Right ventricle myocardium inferior (tissue), 1 donor: ENCODE data around the gene TENM4. TPM values are rescaled to one million over a fixed set of nuclear protein-coding genes. Genes with fewer than 3 reads are reported as not detected.
A peak's percentile ranks its signal among the peaks of the same experiment; 100 is the strongest.

Source experiments
- ATAC-seq: fragments of 200-7000 bp; cut with Tn5 transposase; one replicate; pipeline ENCODE4 v1.9.1; 2020; ENCODE audit warnings: mild to moderate bottlenecking, moderate library complexity
- DNase-seq: peaks from one replicate; pipeline ENCODE4 v3.0.0; 2021; ENCODE audit errors: missing footprints
- intact Hi-C: fragments of 100-400 bp; cut with DNase I; formaldehyde crosslinking; loops from one replicate; pipeline ENCODE4 v1.11.0; 2022
- total RNA-seq: library from RNA; stranded (reverse); fragmentation: NEBNext Ultra II Directional; extraction: Animal tissue kit (Norgen Biotek cat#: 25700); gene quantifications from one replicate; pipeline ENCODE4 v1.2.1, GENCODE V29; 2021
- donor health status: DM: no; HTN: yes; CAD: no; lungs with severe emphysema.

TENM4 gene
- total RNA-seq, 1 donor from 2014 or later = 0.35 TPM

DNA sequence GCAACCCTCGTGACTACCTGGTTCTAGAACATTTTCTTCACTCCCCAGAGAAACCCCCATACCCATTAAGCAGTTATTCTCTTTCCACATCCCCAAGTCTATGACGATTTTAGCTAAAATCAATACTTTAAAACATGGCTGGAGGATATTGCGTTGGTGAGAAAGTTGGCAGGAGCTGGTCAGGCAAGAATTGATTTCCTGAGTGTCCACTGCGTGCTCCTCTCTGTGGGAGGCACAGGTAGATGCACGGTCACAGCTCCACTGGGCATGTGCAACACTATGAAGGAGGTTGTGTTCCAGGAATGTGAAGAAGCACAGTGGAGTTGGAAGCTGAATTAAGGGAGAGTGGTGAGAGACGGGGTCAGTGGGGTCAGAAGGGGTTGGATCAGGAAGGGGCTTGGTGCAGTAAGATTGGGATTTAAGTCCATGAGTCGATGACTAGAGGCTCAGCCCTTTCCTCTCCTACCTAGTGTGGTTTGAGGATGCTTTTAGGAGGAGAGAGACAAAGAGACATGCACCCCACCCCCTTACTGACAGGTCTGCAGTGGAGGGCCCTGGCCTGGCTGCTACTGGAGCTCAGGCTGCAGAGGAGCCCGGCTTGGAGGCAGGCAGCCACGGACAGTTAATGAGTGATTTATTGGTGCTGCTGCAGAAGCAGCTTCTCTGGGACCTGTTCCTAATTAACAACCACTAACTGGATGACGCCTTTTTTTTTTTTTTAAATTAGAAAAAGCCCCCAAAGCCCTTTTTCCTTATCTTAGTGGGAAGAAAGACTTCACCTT lies 395.6 kb downstream of the TENM4 start:
- DNase-seq (no peak), ATAC-seq (no peak)
- intact Hi-C loops = no loop called here

DNA sequence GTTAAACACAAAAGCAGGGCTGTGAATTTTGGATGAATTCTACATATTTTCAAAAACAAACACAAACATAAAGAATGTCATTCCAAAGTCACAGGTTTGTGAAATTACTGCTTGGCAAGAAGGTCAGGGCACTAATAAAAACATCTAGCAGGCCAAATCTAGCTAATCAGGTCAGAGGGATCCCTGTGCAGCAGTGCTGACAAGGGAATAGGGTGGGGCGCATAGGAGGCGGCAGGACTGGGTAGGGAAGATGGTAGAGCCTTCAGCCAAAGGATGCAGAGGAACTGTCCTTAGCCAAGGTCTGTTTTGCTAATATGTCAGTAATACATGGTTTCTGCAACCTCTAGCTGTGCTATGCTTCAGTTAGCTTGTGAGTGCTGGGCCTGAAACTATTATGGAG lies 396.6 kb downstream of the TENM4 start:
- intact Hi-C loops = no loop called here
- DNase-seq = no peak
- ATAC-seq = no peak

DNA sequence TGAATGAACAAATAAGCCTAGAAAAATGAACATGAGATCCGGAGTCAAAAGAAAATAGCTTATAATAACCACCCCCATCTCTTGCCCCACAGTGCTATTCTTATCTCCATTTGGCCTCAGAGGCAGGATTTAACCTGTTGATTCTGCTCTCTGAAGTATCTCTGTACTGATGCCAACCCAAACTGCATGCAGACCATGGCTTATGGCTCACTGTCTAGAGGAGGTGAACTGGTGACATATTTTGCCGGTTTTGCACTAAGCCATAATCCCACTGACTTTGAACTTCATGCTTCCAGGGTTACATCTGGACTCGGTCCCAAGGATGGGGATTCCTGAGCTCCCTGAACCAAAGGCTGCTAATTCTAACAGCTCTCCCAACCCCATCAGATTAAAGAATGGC lies 397.1 kb downstream of the TENM4 start:
- ATAC-seq (no peak), DNase-seq (no peak)
- intact Hi-C loops = no loop called here

DNA sequence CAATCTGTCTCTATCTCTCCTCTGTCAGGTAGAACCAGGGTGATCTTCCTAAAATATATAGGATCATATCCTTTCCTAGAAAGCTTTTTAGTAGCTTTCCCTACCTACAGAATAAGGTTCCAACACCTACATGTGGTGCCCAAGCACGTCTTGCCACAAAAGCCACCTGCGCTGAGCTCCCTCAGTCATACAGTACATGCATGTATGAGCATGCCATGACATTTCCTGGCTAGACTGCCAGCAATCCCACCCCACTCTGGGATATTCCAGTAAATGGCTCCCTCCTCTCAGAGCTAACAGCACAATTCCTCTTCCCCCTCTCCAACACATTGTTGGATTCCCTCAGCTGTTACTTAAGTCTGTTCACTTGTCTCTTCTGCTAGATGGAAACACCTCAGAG lies 398.0 kb downstream of the TENM4 start:
- no peak for DNase-seq
- no peak for ATAC-seq
- intact Hi-C loops = no loop called here

DNA sequence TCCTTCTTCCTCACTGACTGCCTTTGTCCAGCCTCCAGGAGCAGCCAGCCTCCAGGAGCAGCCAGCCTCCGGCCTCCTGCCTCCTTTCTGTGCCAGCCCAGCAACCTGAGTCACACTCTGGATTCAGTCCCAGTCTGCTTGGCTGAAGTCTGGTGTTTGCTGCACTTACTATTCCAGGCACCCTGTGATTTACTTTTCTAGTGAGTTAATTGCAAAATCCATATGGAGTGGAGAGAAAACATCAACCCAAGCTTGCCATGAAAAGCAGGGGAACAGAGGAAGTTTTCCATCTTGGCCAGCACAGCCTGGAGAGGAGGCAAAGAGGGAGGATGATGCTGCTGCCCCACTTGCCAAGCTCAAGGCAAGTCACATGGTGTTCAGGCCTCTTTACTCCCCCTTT lies 400.5 kb downstream of the TENM4 start:
- intact Hi-C loops = no loop called here
- no peak for DNase-seq
- ATAC-seq = no peak

DNA sequence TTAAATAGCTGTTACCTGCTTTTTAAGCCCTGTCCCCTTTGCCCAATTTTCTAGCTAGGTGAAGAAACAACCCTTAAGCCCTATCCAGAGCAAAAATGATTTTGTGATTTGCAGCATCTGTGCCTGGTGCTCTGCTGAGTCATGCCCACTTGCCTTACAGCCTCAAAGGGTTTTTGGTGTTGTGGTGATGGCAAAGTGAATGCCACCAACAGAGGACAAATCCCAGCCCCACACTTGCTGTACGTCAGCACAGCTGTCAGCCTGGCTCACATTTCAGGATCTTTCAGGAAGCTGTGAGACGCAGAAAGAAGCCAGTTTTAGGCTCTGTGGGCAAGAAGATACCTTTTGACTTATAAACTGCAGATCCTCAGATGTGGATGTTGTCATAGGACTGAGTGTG lies 401.7 kb downstream of the TENM4 start:
- intact Hi-C loops = no loop called here
- no peak for DNase-seq
- ATAC-seq = no peak

DNA sequence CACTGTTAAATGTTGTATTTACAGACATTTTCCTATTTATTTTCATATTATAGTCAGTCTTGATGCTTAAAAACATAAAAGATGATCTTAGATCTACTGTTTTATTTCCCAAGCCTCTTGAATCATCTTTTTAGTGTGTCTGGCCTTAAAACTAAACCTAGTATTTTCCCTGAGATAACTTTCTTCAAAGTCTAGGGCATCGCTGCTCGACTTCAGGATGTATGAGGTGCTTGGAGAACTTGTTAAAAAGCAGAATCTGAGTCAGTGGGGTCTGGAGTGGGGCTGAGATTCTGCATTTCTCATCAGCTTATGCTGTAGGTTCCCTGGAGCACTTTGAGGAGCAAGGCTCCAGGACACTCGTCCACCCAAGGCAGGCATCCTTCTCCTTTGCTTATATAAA lies 404.9 kb downstream of the TENM4 start:
- intact Hi-C loops = no loop called here
- ATAC-seq (no peak), DNase-seq (no peak)

DNA sequence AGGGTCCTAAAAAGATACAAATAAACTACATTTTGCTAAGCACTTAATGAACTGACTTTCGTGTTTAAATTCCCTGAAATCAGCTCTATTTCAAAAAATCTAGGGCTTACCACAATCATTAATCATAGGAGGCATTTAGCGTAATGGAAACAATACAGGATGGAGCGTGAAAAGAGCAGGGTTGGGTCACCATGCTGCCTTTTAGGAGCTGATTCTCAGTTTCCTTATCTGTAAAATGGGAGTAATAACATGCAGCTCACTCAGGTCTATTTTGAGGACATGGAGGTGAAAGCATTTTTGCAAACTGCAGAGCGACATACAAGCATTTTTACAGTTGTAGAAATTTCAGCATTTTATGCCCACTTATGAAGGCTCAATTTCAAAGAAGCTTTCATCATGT lies 407.0 kb downstream of the TENM4 start:
- no peak for DNase-seq
- intact Hi-C loops = no loop called here
- ATAC-seq = no peak

DNA sequence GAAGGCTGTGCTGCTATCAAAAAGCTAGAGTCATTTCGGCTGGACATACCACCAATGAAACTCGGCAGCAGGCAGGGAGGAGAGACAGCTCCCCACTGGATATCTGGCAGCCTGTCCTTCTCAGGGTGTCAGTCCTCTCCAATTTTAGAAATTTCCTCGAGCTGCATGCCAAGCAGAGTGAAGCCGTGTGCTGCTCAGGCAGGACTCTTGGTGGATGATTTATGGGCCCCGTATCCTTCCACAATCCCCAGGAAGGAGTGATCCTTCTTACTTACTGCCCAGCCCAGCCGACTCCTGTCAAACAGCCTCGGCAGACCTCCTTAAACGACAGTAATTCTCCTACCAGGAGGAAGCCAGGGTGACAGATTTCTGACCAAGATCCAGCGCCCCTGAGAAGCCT lies 410.4 kb downstream of the TENM4 start:
- ATAC-seq (peak; percentile 64), DNase-seq (peak; percentile 39)
- intact Hi-C loops = no loop called here

DNA sequence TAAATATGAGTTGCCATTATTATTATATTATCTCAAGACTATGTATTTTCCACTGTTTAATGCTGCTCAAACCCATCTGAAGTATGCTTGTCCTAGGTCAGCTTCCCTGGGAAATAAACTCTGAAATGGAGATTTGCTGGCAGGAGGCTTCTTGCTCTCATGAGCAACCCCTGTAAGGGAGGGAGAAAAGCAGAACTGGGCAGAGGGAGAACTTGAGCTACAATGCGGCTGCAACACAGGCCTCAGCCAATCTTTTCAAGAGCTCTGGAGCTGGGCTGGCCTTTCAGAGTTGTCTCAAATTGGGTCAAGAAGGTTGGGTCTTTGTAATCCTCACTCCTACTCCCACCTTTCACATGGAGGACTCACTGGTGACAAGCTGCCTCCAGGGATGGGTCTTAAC lies 412.6 kb downstream of the TENM4 start:
- intact Hi-C loops = no loop called here
- ATAC-seq = no peak

DNA sequence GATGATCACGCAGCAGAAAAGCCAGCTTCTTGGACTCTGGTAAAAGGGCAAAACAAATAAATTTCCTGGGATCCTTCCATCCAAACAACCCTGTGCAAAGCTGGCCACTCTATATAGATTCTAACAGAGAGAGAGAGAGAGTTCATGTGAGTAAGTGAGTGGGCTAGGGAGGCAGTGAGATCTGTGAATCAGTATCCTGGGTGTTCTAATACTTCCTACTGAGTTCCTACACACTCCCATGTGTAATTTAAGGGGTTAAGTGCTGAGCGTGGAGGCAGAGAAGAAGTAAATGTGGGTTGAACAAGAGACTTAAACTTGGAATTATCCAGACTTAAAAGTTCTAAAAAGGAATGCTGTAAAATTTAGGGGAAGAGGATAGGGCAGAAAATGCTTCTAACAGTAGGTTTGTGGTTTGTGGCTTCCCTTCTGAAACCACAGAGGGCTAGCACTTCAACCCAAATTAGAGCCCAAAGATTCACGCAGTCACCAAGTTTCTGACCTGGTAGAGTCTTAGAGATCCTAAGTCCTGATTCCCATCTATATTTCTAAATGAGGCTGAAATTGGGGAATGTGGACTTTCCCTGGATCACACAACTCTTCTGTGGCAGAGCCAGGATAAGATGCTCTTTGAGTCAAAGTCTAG lies 413.9 kb downstream of the TENM4 start:
- no peak for ATAC-seq
- intact Hi-C loops = no loop called here

More for the DNA sequence above, 412.6 kb downstream of the TENM4 start:
- no peak for DNase-seq

DNA sequence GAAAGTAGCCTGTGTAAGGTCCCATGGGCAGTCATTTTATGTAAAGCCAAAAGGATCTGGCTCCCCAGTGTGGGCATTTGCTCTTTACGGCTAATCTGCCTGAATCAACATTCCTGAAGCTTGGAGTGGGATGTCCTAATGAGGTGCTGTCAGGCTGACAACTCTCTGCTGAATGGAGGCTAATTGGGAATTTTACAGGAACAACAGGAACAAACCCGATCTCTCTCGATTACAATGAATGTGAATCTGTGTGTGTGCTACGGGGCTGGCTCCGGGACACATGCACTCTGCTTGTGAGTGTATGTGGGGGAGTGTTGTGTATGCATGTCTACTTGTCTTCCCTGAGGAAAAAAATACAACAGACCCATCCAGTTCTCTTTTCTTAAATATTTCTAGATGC lies 415.2 kb downstream of the TENM4 start:
- ATAC-seq (no peak), DNase-seq (no peak)
- intact Hi-C loops = no loop called here

More for the DNA sequence above, 413.9 kb downstream of the TENM4 start:
- DNase-seq = no peak

DNA sequence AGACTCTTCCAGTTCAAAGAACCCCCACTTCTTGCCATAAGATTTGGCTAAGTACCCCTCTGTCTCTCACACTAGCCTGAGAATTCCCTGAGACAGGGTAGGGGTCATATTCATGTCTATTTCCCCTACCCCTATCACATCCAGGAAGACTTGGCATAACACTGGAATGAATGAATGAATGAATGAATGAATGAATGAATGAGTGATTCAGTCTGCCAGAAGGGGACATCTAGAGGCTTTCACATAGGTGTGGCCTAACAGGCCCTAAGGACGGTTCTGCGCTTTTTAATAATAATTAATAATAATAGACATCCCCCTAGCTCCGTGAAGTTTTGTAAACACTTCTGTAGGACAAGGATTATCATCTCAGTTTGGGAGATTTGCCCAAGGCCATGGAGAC lies 415.7 kb downstream of the TENM4 start:
- no peak for ATAC-seq
- no peak for DNase-seq
- intact Hi-C loops = no loop called here

DNA sequence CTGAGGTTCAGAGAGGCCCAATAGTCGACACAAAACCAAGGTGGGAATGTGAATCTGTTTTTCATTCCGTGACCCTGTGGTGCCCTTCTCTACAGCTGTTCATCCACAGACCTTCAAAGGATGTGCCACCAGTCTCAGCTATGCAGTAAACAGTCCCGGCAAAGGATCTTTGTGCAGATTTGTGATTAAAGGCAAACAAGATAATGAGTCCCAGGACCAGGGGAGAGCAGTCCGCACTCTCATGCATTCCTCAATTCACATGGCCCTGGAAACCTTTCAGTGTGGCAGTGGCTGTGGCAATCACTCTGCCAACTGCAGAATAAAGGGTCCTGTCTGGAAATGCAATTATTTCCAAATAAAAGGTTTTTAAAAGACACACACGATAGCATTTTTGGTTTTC lies 418.6 kb downstream of the TENM4 start:
- DNase-seq (no peak), ATAC-seq (no peak)
- intact Hi-C loops = no loop called here

DNA sequence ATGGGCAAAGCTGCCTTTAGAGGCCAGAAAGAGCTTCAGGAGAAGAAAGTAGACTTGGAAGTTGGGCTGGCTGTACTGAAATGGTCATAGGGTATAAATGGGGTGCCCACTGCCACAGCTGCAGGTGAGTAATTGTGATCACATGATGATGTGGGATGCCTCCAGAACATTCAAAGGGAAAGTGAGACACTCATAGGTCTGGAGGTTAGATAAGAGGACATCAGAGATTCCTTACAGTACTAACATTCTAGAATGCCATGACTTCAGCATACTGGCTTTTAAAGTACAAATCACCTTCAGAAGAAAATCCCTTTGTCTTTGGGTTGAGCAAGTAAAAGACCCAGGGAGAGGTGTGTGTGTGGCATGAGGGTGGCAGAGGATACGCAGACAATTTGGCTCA lies 419.2 kb downstream of the TENM4 start:
- DNase-seq (no peak), ATAC-seq (no peak)
- intact Hi-C loops = no loop called here

DNA sequence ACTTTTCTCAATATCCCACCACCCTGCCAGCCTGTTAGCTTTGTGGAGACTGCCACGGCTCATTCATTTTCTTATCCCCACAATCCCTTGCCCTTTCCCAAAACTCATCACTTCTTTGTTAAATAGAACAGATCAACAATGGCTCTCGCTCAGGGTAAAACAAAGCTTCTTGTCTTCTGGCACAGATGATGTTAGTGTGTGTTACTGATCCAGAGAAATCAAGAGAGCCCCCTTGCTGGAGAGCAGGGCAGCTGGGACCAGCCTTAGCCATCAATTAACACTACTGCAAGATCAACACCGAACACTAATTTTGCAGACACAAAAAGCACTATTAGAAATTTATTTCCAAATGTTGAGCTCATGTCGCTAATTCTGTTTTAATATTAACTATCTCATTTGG lies 420.9 kb downstream of the TENM4 start:
- intact Hi-C loops = no loop called here
- ATAC-seq (no peak), DNase-seq (no peak)

DNA sequence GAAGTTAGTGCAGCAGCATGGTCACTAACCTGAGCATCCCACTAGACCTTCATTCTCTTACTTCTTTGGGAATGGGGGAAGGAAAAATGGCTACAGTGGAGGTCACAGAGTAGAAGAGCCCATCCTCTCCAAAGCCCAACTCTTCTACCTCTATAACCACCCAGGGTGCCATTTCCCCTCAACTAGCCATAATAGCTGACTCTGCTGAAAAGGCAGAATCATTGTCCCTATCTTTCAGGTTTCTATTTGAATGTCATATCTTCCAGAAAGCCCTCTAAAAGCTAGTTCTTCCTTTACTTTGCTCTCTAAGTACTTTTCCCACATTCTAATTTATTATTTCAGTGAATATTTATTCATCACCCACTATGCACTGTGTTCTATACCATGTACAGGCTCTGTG lies 421.6 kb downstream of the TENM4 start:
- ATAC-seq = no peak
- intact Hi-C loops = no loop called here

DNA sequence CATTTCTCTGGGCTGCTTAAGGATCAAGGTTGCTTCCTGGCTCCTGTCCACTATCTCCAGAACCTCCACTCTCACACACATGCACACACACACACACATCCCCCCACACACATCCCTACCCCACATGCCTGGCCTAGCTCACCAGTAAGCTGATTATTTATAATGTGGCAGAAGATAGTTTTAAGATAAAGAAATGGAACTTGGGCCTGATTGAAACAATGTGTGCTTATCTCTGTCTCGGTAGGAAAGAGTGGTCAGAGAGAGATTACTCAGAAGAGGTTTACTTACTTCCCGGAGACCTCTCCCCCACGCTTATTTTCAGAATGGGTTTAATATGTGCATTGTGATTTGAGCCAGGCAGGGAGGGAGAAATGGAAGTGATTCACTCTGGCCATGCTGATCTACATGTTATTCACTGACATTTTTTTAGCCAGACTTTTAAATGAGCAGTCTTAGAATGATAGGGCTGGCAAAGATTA lies 422.4 kb downstream of the TENM4 start:
- no peak for DNase-seq
- ATAC-seq = peak; percentile 31
- intact Hi-C loops = no loop called here

More for the DNA sequence above, 421.6 kb downstream of the TENM4 start:
- no peak for DNase-seq

DNA sequence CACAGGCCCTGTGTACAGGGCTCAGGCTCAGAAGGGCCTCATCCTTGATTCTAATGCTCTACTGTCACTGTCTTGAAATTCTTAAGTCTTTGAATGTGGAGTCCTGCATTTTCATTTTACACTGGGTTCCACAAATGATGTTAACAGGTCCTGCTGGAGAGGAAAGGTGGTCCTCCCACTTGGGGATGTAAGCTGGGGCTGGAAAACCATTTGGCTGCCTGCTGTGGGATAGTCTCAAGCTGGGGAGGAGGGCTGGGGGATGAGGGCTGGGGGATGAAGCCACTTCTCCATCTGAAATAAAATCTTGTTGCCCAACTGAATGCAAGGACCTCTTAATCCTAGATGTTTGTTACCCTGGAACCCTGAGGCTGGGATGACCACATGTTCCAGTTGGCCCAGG lies 423.0 kb downstream of the TENM4 start:
- ATAC-seq = no peak
- intact Hi-C loops = no loop called here

DNA sequence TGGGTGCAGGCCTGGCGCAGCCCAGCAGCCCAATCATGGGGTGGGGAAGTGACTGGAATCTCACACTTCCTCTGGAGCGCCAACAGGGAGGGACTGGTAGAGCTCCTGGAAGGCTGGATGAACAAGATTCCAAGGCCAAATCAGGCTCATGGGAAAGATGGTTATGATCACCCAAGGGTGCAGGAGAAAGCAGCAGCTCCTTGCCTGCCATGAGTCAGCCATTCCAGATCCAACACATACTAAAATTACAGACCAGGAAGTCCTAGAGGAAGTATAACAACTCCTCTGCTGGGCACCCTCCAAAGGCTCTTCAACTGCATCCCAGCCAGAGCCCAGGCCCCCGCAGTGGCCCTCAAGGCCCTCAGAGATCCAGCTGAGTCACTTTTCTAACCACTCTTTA lies 427.3 kb downstream of the TENM4 start:
- ATAC-seq = no peak
- DNase-seq = no peak
- intact Hi-C loops = no loop called here

More for the DNA sequence above, 423.0 kb downstream of the TENM4 start:
- DNase-seq = peak; percentile 35
